Neural cell (in vitro differentiated cells): ENCODE data around the gene RSRC1. TPM values are rescaled to one million over a fixed set of nuclear protein-coding genes. Genes with fewer than 3 reads are reported as not detected.

Experiments used
- H2AFZ ChIP-seq: fragments of 200-600, 300-800 bp; sonication (generic), shearing (Covaris generic); 2 replicates; pipeline ENCODE4 v1.6.0; 2014; ENCODE audit warnings: low read depth, mild to moderate bottlenecking, antibody characterized with exemption, low read length, moderate library complexity
- H3F3A ChIP-seq: fragments of 200-600 bp; shearing (Covaris generic); 2 replicates; pipeline ENCODE4 v1.6.1; 2016; ENCODE audit warnings: mild to moderate bottlenecking, moderate library complexity, mixed read lengths, antibody characterized with exemption, low read length; ENCODE audit not compliant: insufficient read depth, poor library complexity, severe bottlenecking
- H3K27ac ChIP-seq: fragments of 200-600, 300-800 bp; sonication (generic), shearing (Covaris generic); 2 replicates; pipeline ENCODE4 v1.5.1; 2014; ENCODE audit warnings: mild to moderate bottlenecking, low read length, moderate library complexity
- H3K27me3 ChIP-seq: fragments of 300-800, 200-600 bp; sonication (generic), shearing (Covaris generic); 2 replicates; pipeline ENCODE4 v1.6.0; 2014; ENCODE audit warnings: mild to moderate bottlenecking, low read depth, low read length, moderate library complexity; ENCODE audit not compliant: insufficient read depth
- H3K36me3 ChIP-seq: fragments of 300-800, 200-600 bp; sonication (generic), shearing (Covaris generic); 2 replicates; pipeline ENCODE4 v1.5.1; 2014; ENCODE audit warnings: mild to moderate bottlenecking, antibody characterized with exemption, low read length, moderate library complexity; ENCODE audit not compliant: insufficient read depth
- H3K4me2 ChIP-seq: fragments of 300-800, 200-600 bp; sonication (generic), shearing (Covaris generic); 2 replicates; pipeline ENCODE4 v1.6.0; 2014; ENCODE audit warnings: mild to moderate bottlenecking, low read length
- H3K4me3 ChIP-seq: fragments of 300-800, 200-600 bp; sonication (generic), shearing (Covaris generic); 2 replicates; pipeline ENCODE4 v1.5.1; 2014; ENCODE audit warnings: mild to moderate bottlenecking, low read length, moderate library complexity
- H3K79me2 ChIP-seq: fragments of 200-600 bp; shearing (Covaris generic); replicated peaks from 2 replicates; pipeline ENCODE4 v1.6.0; 2014; ENCODE audit warnings: mild to moderate bottlenecking, low read length, moderate library complexity; ENCODE audit not compliant: insufficient read depth
- H3K9ac ChIP-seq: fragments of 300-800, 200-600 bp; sonication (generic), shearing (Covaris generic); 2 replicates; pipeline ENCODE4 v1.6.1; 2016; ENCODE audit warnings: mild to moderate bottlenecking, low read length, mixed read lengths
- H3K9me2 ChIP-seq: fragments of 200-600 bp; shearing (Covaris generic); 2 replicates; pipeline ENCODE4 v1.6.1; 2016; ENCODE audit warnings: mild to moderate bottlenecking, low read length, mixed read lengths; ENCODE audit not compliant: insufficient read depth
- H3K9me3 ChIP-seq: fragments of 200-600, 300-800 bp; sonication (generic), shearing (Covaris generic); 2 replicates; pipeline ENCODE4 v1.6.1; 2016; ENCODE audit warnings: mild to moderate bottlenecking, mixed run types, low read length, moderate library complexity, mixed read lengths
- H4K20me1 ChIP-seq: fragments of 200-600 bp; shearing (Covaris generic); 2 replicates; pipeline ENCODE4 v1.6.1; 2016; ENCODE audit warnings: mild to moderate bottlenecking, mixed run types; ENCODE audit not compliant: insufficient read depth
- CTCF ChIP-seq: fragments of 450-650 bp; IDR thresholded peaks from 2 replicates; pipeline ENCODE4 v1.5.1; 2014; ENCODE audit warnings: antibody characterized with exemption, mild to moderate bottlenecking, moderate library complexity; ENCODE audit not compliant: poor library complexity, severe bottlenecking
- EP300 ChIP-seq: fragments of 450-650 bp; conservative IDR thresholded peaks from 2 replicates; pipeline ENCODE4 v1.6.1; 2014; ENCODE audit warnings: antibody characterized with exemption, mild to moderate bottlenecking, moderate library complexity; ENCODE audit not compliant: poor library complexity, severe bottlenecking
- EZH2 ChIP-seq: fragments of 200-600, 300-800 bp; shearing (Covaris generic), sonication (generic); IDR thresholded peaks from 2 replicates; pipeline ENCODE4 v1.6.1; 2014; ENCODE audit warnings: antibody characterized with exemption, low read length, borderline replicate concordance, mild to moderate bottlenecking; ENCODE audit not compliant: insufficient read depth, poor library complexity, severe bottlenecking
- MXI1 ChIP-seq: fragments of 450-650 bp; conservative IDR thresholded peaks from 2 replicates; pipeline ENCODE4 v1.6.1; 2014; ENCODE audit warnings: antibody characterized with exemption, mild to moderate bottlenecking; ENCODE audit not compliant: poor library complexity, severe bottlenecking
- POLR2AphosphoS5 ChIP-seq: IDR thresholded peaks from 2 replicates; pipeline ENCODE4 v1.6.1; 2012
- RAD21 ChIP-seq: fragments of 450-650 bp; conservative IDR thresholded peaks from 2 replicates; pipeline ENCODE4 v1.6.1; 2014; ENCODE audit warnings: antibody characterized with exemption, mild to moderate bottlenecking, moderate library complexity
- REST ChIP-seq: IDR thresholded peaks from 2 replicates; pipeline ENCODE4 v1.6.1; 2012; ENCODE audit warnings: borderline replicate concordance
- SMC3 ChIP-seq: fragments of 450-650 bp; conservative IDR thresholded peaks from 2 replicates; pipeline ENCODE4 v1.6.1; 2014; ENCODE audit warnings: antibody characterized with exemption, mild to moderate bottlenecking, moderate library complexity; ENCODE audit not compliant: poor library complexity
- TAF1 ChIP-seq: IDR thresholded peaks from 2 replicates; pipeline ENCODE4 v1.6.1; 2012; ENCODE audit warnings: low read depth
- polyA plus RNA-seq: library from polyadenylated mRNA; depleted of rRNA; stranded (reverse); fragments of >200 nt; gene quantifications from 2 replicates; pipeline ENCODE4 v1.2.3, GENCODE V29; 2014

RSRC1 gene
- polyA plus RNA-seq, 1 donor from 2014 or later, result 28.1 TPM

GRCh38 chr3:158491968-158492367 lies 382.1 kb downstream of the RSRC1 start:
- H3K27ac ChIP-seq, result peak overlapping the region; percentile 9
- no peak for TF ChIP-seq CTCF
- H3K4me3 ChIP-seq, result no peak overlapping the region
- no peaks in the 10 kb centered on the region for H3K9me2 ChIP-seq
- no peaks in the 10 kb centered on the region for H4K20me1 ChIP-seq
- H3K9ac ChIP-seq, result no peak overlapping the region
- H3K79me2 ChIP-seq, result no peaks in the 10 kb centered on the region
- no peaks in the 10 kb centered on the region for H3F3A ChIP-seq
- H3K9me3 ChIP-seq, result no peaks in the 10 kb centered on the region
- H3K27me3 ChIP-seq, result no peaks in the 10 kb centered on the region
- no peak overlapping the region for H3K4me2 ChIP-seq
- H3K36me3 ChIP-seq, result no peaks in the 10 kb centered on the region
- no peak overlapping the region for H2AFZ ChIP-seq

- H3K27ac ChIP-seq, result peak overlapping the region; percentile 9
- no peaks in the 10 kb centered on the region for H3K27me3 ChIP-seq
- H3K9ac ChIP-seq, result no peak overlapping the region
- TF ChIP-seq EP300 (peak; percentile 40), SMC3 (no peak)
- H3K4me3 ChIP-seq, result peak overlapping the region; percentile 15
- peak overlapping the region; percentile 17 for H3K4me2 ChIP-seq
- no peaks in the 10 kb centered on the region for H3K79me2 ChIP-seq
- no peaks in the 10 kb centered on the region for H3K36me3 ChIP-seq
- no peaks in the 10 kb centered on the region for H3K9me2 ChIP-seq
- no peaks in the 10 kb centered on the region for H3K9me3 ChIP-seq
- H3F3A ChIP-seq, result no peaks in the 10 kb centered on the region
- H2AFZ ChIP-seq, result no peak overlapping the region
- no peaks in the 10 kb centered on the region for H4K20me1 ChIP-seq
Observed at GRCh38 chr3:158492685-158493084, 382.8 kb downstream of the RSRC1 start.

GRCh38 chr3:158493931-158494330 lies 384.0 kb downstream of the RSRC1 start:
- H3K27me3 ChIP-seq, result no peaks in the 10 kb centered on the region
- no peak overlapping the region for H3K9ac ChIP-seq
- H3F3A ChIP-seq, result no peaks in the 10 kb centered on the region
- no peak overlapping the region for H2AFZ ChIP-seq
- no peaks in the 10 kb centered on the region for H3K36me3 ChIP-seq
- no peak overlapping the region for H3K4me3 ChIP-seq
- H3K79me2 ChIP-seq, result no peaks in the 10 kb centered on the region
- H3K27ac ChIP-seq, result no peak overlapping the region
- no peaks in the 10 kb centered on the region for H3K9me2 ChIP-seq
- H3K9me3 ChIP-seq, result no peaks in the 10 kb centered on the region
- TF ChIP-seq RAD21, result no peak
- TF ChIP-seq EZH2, result no peak
- TF ChIP-seq EP300, result no peak
- TF ChIP-seq REST, result no peak
- no peak for TF ChIP-seq POLR2AphosphoS5
- TF ChIP-seq CTCF, result no peak
- no peak for TF ChIP-seq TAF1
- TF ChIP-seq SMC3, result no peak
- no peak for TF ChIP-seq MXI1
- no peak overlapping the region for H3K4me2 ChIP-seq
- H4K20me1 ChIP-seq, result no peaks in the 10 kb centered on the region
